HL-60 (cell line): ENCODE data around the gene MACC1.

ENCODE experiments used
- DNase-seq, 2 experiments: peaks; one replicate each; pipeline ENCODE4 v3.0.0-alpha.2; 2010 to 2020; ENCODE audit warnings: low read depth in 1 of 2, low spot score in 1 of 2
- H3K27ac ChIP-seq: fragments of 250-450 bp; sonication (Bioruptor Pico); replicated peaks from 2 replicates; pipeline ENCODE4 v1.5.1; 2020; ENCODE audit warnings: mild to moderate bottlenecking, moderate library complexity
- H3K27me3 ChIP-seq: fragments of 250-450 bp; sonication (Bioruptor Pico); 2 replicates; pipeline ENCODE4 v1.5.1; 2021; ENCODE audit warnings: mild to moderate bottlenecking, moderate library complexity; ENCODE audit not compliant: insufficient read depth, poor library complexity, severe bottlenecking
- H3K4me3 ChIP-seq: replicated peaks from 2 replicates; pipeline ENCODE4 v1.5.1; 2011; ENCODE audit warnings: mild to moderate bottlenecking, control low read depth, low read length; ENCODE audit not compliant: insufficient read depth
- GABPA ChIP-seq: IDR thresholded peaks from 2 replicates; pipeline ENCODE4 v1.6.1; 2012; ENCODE audit warnings: low read depth
- POLR2AphosphoS5 ChIP-seq: IDR thresholded peaks from 2 replicates; pipeline ENCODE4 v1.6.1; 2012; ENCODE audit warnings: low read depth
- SPI1 ChIP-seq: IDR thresholded peaks from 2 replicates; pipeline ENCODE4 v1.6.1; 2012; ENCODE audit warnings: low read depth, mild to moderate bottlenecking, borderline replicate concordance
- TF ChIP-seq, protein P1 (sequence below): IDR thresholded peaks from one replicate; pipeline ENCODE4 v1.5.1; 2011; ENCODE audit warnings: low read length, control low read depth, inconsistent platforms; ENCODE audit not compliant: insufficient read depth
- TF ChIP-seq, protein P2 (sequence below): IDR thresholded peaks from 2 replicates; pipeline ENCODE4 v1.6.1; 2012; ENCODE audit warnings: low read depth; ENCODE audit not compliant: insufficient replicate concordance

MACC1 gene

DNA sequence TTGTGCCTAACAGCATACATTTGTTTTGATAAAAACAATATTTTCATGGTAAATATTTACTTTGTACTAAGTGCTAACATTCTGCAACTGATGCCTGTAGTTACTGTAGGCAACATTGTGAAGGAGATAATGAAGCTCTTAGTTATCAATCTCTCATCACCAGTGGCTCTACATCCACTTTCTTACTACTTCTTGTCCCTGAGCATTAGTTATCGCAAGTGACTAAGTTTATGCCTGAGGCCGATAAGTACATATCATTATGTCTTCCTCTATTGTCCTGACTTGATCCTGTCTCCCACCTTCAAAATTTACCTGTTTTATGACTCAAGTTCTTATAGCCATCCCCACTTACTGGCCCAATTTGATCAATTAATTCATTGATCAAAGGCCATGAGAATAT is 63.6 kb downstream of the MACC1 start:
- H3K27me3 ChIP-seq = no peaks in the 10 kb centered on the region
- TF ChIP-seq POLR2AphosphoS5 = no peak
- TF ChIP-seq GABPA = no peak
- TF ChIP-seq, protein P1, sequence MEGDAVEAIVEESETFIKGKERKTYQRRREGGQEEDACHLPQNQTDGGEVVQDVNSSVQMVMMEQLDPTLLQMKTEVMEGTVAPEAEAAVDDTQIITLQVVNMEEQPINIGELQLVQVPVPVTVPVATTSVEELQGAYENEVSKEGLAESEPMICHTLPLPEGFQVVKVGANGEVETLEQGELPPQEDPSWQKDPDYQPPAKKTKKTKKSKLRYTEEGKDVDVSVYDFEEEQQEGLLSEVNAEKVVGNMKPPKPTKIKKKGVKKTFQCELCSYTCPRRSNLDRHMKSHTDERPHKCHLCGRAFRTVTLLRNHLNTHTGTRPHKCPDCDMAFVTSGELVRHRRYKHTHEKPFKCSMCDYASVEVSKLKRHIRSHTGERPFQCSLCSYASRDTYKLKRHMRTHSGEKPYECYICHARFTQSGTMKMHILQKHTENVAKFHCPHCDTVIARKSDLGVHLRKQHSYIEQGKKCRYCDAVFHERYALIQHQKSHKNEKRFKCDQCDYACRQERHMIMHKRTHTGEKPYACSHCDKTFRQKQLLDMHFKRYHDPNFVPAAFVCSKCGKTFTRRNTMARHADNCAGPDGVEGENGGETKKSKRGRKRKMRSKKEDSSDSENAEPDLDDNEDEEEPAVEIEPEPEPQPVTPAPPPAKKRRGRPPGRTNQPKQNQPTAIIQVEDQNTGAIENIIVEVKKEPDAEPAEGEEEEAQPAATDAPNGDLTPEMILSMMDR = no peak
- TF ChIP-seq, protein P2, sequence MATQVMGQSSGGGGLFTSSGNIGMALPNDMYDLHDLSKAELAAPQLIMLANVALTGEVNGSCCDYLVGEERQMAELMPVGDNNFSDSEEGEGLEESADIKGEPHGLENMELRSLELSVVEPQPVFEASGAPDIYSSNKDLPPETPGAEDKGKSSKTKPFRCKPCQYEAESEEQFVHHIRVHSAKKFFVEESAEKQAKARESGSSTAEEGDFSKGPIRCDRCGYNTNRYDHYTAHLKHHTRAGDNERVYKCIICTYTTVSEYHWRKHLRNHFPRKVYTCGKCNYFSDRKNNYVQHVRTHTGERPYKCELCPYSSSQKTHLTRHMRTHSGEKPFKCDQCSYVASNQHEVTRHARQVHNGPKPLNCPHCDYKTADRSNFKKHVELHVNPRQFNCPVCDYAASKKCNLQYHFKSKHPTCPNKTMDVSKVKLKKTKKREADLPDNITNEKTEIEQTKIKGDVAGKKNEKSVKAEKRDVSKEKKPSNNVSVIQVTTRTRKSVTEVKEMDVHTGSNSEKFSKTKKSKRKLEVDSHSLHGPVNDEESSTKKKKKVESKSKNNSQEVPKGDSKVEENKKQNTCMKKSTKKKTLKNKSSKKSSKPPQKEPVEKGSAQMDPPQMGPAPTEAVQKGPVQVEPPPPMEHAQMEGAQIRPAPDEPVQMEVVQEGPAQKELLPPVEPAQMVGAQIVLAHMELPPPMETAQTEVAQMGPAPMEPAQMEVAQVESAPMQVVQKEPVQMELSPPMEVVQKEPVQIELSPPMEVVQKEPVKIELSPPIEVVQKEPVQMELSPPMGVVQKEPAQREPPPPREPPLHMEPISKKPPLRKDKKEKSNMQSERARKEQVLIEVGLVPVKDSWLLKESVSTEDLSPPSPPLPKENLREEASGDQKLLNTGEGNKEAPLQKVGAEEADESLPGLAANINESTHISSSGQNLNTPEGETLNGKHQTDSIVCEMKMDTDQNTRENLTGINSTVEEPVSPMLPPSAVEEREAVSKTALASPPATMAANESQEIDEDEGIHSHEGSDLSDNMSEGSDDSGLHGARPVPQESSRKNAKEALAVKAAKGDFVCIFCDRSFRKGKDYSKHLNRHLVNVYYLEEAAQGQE = no peak
- no peak for TF ChIP-seq SPI1
- H3K4me3 ChIP-seq = no peak overlapping the region
- H3K27ac ChIP-seq = no peak overlapping the region
- no peak for DNase-seq

DNA sequence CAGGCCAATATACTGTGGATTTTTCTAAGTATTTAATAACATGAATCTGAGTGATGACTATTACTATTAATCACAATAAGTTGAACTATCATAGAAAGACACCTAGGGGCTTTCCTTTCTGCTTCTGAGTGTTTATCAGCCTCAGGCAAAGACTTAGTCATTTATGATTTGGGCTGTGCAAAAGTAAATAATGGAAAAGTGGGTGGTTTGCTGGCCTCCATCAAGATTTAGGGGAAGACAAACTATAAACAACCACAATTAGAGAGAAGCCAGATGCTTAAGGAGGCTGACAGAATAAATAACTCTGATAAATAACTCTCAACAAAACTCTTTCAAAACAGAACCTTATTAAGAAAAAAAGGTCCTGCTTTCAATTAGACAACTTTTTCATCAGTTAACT is 64.7 kb downstream of the MACC1 start:
- H3K27ac ChIP-seq = no peak overlapping the region
- TF ChIP-seq GABPA (no peak), POLR2AphosphoS5 (no peak), SPI1 (no peak)
- TF ChIP-seq, protein P1 = no peak
- TF ChIP-seq, protein P2 = no peak
- DNase-seq = no peak
- no peak overlapping the region for H3K4me3 ChIP-seq
- H3K27me3 ChIP-seq = no peaks in the 10 kb centered on the region

DNA sequence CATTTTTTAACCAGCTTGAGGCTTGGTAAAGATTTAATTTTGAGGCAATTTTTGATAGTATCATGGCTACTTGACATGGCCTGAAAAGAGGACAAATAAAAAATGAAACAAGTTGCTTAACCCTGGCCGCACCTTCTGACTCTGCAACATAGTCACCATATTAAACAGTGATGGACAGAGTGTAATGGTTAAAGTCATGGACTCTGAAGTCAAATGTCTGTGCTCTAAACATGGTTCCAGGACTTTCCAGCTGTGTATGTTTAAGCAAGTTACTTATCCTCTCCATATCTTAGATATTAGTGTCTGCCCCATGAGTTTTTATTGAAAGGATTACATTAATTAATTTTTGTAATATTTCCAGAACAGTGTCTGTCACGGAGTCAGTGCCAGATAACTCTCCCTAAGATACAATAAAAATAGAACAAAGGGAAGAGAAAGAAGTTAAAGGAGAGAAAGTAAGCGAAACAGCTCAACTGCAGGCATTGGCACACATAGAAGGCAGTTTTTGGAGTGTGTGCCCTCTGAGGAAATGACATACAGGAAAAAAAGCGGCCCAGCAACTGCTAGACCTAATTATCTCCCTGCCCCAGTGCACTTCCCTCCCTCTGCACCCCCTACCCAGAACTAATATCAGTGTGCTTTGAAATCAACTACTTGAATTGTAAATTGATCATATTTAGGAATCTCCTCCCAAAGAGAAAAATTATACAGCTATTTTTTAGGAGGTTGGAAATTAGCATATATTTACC is 65.3 kb downstream of the MACC1 start:
- TF ChIP-seq, protein P1 = no peak
- no peak for TF ChIP-seq GABPA
- no peak for TF ChIP-seq POLR2AphosphoS5
- TF ChIP-seq, protein P2 = no peak
- no peak for TF ChIP-seq SPI1
- no peak for DNase-seq
- no peak overlapping the region for H3K4me3 ChIP-seq
- no peaks in the 10 kb centered on the region for H3K27me3 ChIP-seq
- no peak overlapping the region for H3K27ac ChIP-seq
